DMS79 treated with DMSO at 0.1 percent for 48 hours (cell line): ENCODE data around the gene CACNA1D.

Experiments
- DNase-seq: peaks from one replicate; lab custom pipeline; 2025; lab: John Stamatoyannopoulos, UW

The CACNA1D gene

GRCh38 chr3:53579636-53580035, 85.2 kb downstream of the CACNA1D start:
- DNase-seq, result no peak

- no peak for DNase-seq
Observed at GRCh38 chr3:53581671-53582070, 87.3 kb downstream of the CACNA1D start.

- DNase-seq, result no peak
Observed at GRCh38 chr3:53583161-53583690, 88.8 kb downstream of the CACNA1D start.

GRCh38 chr3:53585049-53585448, 90.6 kb downstream of the CACNA1D start:
- no peak for DNase-seq

GRCh38 chr3:53585627-53586026, 91.2 kb downstream of the CACNA1D start:
- DNase-seq, result no peak

GRCh38 chr3:53588122-53588521, 93.7 kb downstream of the CACNA1D start:
- no peak for DNase-seq

GRCh38 chr3:53589201-53589600, 94.8 kb downstream of the CACNA1D start:
- DNase-seq, result no peak

GRCh38 chr3:53589806-53590205, 95.4 kb downstream of the CACNA1D start:
- DNase-seq, result no peak

GRCh38 chr3:53590606-53591005, 96.2 kb downstream of the CACNA1D start:
- no peak for DNase-seq

GRCh38 chr3:53591646-53592045, 97.2 kb downstream of the CACNA1D start:
- no peak for DNase-seq

GRCh38 chr3:53592862-53593261, 98.5 kb downstream of the CACNA1D start:
- DNase-seq, result no peak

GRCh38 chr3:53593611-53594010, 99.2 kb downstream of the CACNA1D start:
- no peak for DNase-seq

- DNase-seq, result no peak
Observed at GRCh38 chr3:53594276-53594675, 99.9 kb downstream of the CACNA1D start.

GRCh38 chr3:53595660-53596059, 101.2 kb downstream of the CACNA1D start:
- DNase-seq, result no peak

- no peak for DNase-seq
Observed at GRCh38 chr3:53597136-53597915, 102.9 kb downstream of the CACNA1D start.

GRCh38 chr3:53599771-53600170, 105.4 kb downstream of the CACNA1D start:
- no peak for DNase-seq

- DNase-seq, result no peak
Observed at GRCh38 chr3:53602866-53603265, 108.5 kb downstream of the CACNA1D start.

- DNase-seq, result no peak
Observed at GRCh38 chr3:53604232-53604631, 109.8 kb downstream of the CACNA1D start.

GRCh38 chr3:53606793-53607192, 112.4 kb downstream of the CACNA1D start:
- no peak for DNase-seq

- DNase-seq, result no peak
Observed at GRCh38 chr3:53612508-53612907, 118.1 kb downstream of the CACNA1D start.

- DNase-seq, result no peak
Observed at GRCh38 chr3:53613125-53613524, 118.7 kb downstream of the CACNA1D start.

GRCh38 chr3:53614307-53614706, 119.9 kb downstream of the CACNA1D start:
- no peak for DNase-seq

- DNase-seq, result no peak
Observed at GRCh38 chr3:53616321-53616720, 121.9 kb downstream of the CACNA1D start.
